Activated CD8-positive, alpha-beta memory T cell treated with anti-CD3 and anti-CD28 coated beads for 48 hours (primary cell): ENCODE data around the gene GJA5.

Experiments
- DNase-seq, 3 experiments: peaks; one replicate each; pipeline ENCODE4 v3.0.0-alpha.2; 2020; ENCODE audit warnings: low read depth in 2 of 3, low spot score in 2 of 3

Gene GJA5

DNA sequence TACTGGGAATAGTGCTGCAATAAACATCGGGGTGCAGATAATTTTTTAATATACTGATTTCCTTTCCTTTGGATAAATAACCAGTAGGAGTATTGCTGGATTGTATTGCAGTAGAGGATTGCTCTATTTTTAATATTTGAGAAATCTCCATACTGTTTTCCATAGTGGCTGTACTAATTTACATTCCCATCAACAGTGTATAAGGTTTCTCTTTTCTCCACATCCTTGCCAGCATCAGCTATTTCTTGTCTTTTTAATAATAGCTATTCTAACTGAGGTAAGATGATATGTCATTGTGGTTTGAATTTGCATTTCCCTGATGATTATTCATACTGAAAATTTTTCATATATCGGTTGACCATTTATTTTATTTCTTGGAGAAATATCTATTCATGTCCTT lies 31.1 kb downstream of the GJA5 start:
- no peak for DNase-seq

DNA sequence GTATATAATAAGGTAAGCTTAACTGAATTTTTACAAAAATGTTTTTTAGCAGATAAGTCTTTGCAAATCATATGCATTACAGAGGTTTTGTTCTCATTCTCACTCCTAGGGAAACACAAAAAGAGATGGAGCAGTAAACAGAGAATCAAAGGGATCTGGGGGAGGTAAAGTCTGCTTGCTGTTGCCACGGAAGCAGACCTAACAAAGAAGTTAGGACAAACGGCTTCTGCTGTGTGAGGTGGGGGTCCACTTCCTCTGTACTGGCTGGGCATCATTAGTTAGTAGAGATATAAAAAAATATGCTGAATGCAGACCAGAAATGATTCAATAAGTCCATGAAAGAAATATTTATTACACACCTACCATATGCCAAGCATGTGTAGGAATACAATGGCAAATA lies 34.2 kb downstream of the GJA5 start:
- no peak for DNase-seq

- no peak for DNase-seq
Measured at GRCh38 chr1:147725685-147726084, 34.7 kb downstream of the GJA5 start.

DNA sequence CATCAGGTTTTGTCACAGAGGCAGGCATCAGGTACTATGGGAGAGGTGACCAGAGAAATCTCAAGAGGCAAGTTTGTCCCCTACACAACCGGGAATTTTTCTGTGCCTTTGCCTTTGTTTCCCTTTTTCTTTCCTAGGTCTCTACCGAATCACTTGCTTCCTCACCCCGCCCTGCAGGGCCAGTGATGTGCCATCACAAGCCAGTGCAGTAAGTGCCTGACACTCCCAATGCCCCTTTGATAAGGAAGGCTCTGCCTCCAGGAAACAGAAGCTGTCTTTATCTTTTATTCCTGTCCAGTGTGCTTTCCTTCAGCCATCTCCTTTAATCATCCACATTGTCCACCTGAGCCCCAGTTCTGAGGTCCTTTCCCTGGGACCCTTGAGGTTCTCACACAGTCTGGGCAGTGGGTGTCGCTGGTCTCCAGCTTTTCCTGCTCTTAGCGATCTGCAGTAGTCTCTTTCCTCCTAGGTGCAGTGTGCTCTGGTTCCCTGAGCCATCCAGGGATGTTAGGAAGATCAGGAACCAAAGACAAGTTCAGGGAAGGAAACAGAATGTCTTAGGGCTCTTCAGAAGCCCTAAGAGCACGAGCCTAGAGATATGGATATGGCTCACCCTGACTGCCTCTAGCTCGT lies 36.6 kb downstream of the GJA5 start:
- DNase-seq: no peak

DNA sequence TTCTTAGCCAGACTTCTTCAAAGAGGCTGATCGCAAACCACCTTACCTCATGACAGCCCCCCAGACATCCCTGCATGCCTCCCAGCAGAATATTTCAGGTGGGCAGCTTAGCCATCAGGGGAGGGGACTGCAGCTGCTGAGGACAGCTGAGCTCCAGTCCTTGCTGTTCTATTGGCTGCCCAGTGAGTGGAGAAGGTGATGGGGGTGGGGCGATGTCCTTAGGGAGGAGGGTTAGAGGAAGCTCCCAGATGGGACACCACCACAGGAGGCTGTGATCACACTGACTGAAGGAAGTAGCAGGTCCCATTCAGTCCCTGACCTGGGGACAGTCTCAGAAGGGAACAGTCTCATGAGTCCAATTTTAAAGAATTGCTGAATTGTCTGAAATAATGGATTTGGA lies 38.3 kb downstream of the GJA5 start:
- no peak for DNase-seq

GRCh38 chr1:147721716-147722115 lies 38.7 kb downstream of the GJA5 start:
- DNase-seq: no peak

DNA sequence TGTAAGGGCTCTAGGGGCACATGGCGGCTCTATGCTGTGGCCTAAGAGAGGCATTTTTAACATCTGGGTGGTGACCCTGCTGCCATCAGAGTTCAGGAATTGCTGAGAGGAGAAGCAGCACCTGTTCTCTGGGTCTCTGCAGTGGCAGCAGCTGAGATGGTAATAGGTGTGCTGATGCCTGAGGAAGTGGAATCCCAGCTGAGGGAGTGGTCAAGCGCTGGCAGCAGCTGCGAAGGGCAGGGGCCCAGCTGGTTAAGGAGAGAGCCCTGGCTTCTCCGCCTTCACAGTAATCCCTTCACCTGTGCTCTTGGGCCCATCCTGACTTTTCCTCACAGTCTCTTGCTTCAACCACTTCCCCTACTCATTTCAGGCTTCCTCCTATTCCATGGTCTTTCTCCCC lies 39.8 kb downstream of the GJA5 start:
- no peak for DNase-seq

- DNase-seq: no peak
Measured at GRCh38 chr1:147719711-147720225, 40.6 kb downstream of the GJA5 start.

GRCh38 chr1:147719029-147719698 lies 41.2 kb downstream of the GJA5 start:
- no peak for DNase-seq

GRCh38 chr1:147717706-147718097 lies 42.7 kb downstream of the GJA5 start:
- no peak for DNase-seq

- DNase-seq: no peak
Measured at GRCh38 chr1:147717051-147717705, 43.2 kb downstream of the GJA5 start.

DNA sequence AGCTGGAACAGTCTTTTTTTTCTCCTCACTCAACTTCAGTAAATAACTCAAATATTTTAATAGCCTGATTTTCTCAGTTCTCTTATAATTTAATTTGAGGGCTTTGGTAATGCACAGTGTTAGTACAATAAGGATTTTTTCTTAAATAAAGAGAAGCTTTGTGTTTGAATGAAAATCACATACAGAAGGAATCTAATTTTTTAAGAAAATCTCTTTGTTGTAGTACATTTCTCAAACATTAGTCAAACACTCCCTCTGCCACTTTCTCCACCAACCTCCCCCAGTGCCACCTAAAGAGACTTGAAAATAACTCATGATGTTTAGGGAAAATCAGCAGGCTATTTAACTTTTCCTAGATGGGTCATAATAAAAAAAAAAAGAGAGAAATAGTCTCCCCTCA lies 47.8 kb downstream of the GJA5 start:
- DNase-seq: no peak
